GM04503 (cell line): ENCODE data around the gene AQP1.

ENCODE experiments used
- DNase-seq: peaks from one replicate; pipeline ENCODE4 v3.0.0-alpha.2; 2012; ENCODE audit warnings: low read depth

AQP1 gene

DNA sequence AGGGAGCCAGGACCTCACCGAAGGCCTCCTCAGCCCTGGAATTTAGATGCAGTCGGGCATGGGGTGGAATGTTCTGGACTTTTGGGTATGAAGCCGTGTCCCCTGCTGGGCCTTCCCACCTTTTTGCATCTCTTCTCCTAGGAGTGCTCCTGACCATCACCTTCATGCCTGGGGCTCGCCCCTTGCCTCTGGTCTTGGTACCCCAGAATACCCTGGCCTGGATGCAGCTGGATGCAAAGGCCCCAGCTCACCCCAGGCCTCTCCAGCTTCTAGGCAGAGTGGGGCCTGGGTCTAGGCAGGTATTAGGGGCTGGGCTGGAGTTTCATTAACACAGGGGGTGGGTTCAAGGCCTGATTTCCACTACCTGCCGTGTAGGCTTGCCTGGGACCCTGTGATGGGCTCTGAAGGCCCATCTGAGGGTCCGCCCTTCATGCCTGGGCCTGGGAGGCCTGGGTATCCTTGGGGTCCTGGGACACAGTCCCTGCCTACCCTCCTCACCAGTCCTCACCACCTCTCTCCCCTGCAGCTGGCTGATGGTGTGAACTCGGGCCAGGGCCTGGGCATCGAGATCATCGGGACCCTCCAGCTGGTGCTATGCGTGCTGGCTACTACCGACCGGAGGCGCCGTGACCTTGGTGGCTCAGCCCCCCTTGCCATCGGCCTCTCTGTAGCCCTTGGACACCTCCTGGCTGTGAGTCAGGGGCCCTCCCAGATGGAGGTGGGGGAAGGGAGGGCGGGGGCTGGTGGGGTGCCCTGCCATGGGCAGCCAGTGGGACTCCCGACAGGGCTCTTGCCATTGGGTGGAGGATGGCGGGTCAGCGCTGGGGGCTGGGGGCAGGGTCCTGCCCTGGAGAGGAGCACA, 10.1 kb downstream of the AQP1 start:
- no peak for DNase-seq

GRCh38 chr7:30922596-30922995, 10.9 kb downstream of the AQP1 start:
- no peak for DNase-seq

- no peak for DNase-seq
These were observed 11.5 kb downstream of the AQP1 start for GRCh38 chr7:30923009-30923773.

GRCh38 chr7:30923774-30924413, 12.2 kb downstream of the AQP1 start:
- DNase-seq: no peak

GRCh38 chr7:30924624-30925023, 13.0 kb downstream of the AQP1 start:
- DNase-seq: no peak

- DNase-seq: no peak
These were observed 13.5 kb downstream of the AQP1 start for GRCh38 chr7:30925117-30925516.

GRCh38 chr7:30925913-30926312, 14.3 kb downstream of the AQP1 start:
- DNase-seq: no peak

DNA sequence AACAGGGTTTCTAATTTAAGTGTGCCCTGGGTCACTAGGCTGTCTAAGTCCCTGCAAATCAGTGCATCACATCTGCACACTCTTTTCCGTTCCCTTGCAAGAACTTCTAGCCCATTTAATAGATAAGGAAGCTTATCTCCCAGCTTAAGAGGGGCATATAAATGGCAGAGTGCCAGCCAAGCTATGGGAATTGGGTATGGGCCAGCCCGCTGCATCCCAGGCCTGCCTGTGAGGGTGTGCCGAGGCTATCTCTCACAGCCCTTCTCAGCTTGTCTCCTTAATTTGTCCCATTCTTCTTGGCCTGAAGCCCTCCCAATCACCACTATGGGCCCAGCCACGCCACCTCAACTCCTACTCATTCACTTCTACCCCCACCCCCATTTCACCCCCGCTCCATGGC, 14.7 kb downstream of the AQP1 start:
- DNase-seq: no peak

DNA sequence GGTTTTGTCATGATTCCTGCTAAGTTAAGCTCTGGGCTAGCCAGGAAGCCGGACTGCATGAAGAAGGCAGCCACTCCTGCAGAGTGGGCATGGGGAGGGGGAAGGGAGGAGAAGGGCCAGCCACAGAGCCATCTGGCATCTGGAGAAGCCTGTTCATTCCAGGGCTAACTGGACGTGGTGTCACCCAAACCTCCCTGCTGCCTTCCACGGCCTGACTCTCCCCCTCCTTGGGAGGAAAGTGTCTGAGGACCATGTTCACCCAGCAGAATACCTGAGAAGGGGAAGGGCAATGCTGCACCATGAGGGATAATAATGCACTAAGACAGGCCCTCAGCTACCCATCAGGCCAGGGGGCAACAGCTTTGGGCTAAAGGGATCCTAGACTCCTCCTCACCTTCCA, 15.4 kb downstream of the AQP1 start:
- DNase-seq: no peak

- no peak for DNase-seq
These were observed 15.9 kb downstream of the AQP1 start for GRCh38 chr7:30927559-30927958.

DNA sequence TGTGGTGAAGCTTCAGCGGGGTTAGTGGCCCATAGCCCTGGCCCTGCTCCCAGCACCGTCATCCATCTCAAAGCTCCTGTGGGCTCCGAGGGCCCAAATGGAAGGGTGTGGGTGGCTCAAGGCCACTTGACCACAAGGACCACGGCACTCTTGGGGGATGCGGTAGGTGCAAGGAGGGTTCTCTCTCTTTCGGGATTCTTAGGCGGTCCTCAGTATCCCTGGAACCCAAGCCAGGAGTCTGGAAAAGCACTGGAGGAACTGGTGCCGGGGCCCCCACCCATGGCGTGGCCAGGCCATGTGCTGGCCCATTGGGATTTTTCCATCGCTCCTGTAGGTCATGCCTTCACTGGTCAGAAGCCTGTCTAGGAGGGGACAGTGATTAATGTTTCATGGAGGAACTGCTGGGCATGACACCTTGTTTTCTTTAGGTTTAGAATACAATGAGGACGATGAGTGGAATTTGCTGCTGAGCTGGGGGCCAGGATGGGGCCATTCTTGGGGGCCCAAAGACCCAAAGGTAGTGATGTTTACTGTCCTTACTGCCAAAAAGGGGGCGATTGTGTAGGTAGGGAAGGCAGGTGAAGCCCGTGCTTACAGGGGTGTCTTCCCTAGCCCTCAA, 16.7 kb downstream of the AQP1 start:
- no peak for DNase-seq

DNA sequence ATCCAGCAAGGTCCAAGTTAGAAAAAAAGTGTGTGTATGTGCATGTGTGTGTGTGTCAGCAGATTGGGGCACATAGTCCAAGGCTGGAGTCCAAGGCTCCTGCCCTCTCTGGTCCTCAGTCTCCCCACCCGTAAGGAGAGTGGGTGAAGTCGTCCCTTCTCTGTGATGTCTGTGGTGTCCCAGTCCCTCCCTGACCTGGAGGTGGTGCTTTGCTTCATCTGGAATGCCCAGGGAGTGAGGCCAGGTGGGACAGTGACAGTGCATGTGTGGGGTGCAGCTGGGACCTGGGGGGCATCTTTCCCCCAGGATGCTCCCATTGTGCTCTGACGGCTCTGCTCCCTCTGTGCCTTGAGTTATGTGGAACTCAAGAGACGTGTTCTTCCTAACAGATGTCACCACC, 18.0 kb downstream of the AQP1 start:
- no peak for DNase-seq

DNA sequence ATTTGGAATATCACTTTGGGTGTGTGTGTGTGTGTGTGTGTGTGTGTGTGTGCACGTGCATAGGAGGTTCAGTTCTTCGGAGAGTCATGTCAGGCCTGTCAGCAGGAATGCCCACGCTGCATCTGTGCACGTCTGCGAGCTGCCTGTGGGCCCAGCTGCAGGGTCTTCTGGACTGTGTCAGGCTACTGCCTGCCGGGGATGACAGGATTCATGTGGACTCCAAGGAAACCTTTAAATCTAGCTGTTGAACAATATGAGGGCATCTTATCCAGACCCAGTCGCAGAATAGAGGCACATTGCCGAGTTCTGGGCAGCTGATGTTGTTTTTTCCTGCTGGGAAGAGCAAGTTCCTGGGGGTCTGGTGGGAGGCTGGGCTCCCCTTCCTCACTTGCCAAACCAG, 19.0 kb downstream of the AQP1 start:
- DNase-seq: no peak

GRCh38 chr7:30931161-30931928, 19.7 kb downstream of the AQP1 start:
- no peak for DNase-seq

DNA sequence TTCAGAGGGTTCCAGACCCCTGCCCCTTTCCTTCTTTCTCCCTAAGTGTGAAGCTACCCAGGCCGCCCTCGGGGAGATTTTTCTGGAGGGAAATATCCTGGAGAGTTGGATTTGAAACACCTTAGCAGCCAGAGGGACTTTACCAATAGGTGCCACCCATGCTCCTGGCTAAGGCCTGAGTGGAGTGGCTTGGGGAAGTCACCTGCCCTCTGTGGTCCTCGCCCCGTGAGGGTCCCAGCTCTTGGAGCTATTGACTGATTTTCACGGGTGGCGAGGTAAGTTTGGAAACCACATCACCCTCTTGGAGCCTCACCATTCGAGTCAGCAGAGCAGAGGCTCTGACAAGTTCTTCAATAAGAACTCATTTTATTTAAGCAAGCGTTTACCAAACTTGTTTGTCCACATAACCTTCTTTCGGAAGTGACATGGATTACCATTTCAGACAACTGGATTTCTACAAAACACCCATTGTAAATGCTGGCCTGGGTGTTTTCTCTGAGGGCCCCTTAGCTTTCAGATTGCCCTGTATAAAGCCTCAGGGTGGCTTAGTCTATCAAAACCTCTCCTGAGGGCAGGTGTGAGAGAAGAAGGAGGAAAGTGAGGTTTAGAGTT, 20.4 kb downstream of the AQP1 start:
- no peak for DNase-seq

DNA sequence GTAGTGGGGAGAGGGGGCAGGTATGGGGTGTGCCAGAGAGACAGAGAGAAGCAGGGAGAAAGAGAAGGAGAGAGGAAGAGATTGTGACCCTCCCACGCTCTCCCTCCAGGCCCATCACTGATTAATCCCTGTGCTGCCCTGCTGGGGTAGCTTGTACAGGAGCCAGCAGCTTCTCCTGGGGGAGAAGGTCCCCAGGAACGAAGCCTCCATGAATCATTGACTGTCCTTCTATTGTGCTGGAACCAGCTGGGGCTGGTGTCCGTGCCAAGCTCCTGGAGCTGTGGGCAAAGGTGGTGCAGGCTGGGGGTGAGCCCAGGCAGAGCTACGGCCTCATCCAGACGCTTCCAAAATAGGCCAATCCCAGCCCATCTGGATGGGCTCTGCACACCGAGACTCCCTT, 20.9 kb downstream of the AQP1 start:
- DNase-seq: no peak

DNA sequence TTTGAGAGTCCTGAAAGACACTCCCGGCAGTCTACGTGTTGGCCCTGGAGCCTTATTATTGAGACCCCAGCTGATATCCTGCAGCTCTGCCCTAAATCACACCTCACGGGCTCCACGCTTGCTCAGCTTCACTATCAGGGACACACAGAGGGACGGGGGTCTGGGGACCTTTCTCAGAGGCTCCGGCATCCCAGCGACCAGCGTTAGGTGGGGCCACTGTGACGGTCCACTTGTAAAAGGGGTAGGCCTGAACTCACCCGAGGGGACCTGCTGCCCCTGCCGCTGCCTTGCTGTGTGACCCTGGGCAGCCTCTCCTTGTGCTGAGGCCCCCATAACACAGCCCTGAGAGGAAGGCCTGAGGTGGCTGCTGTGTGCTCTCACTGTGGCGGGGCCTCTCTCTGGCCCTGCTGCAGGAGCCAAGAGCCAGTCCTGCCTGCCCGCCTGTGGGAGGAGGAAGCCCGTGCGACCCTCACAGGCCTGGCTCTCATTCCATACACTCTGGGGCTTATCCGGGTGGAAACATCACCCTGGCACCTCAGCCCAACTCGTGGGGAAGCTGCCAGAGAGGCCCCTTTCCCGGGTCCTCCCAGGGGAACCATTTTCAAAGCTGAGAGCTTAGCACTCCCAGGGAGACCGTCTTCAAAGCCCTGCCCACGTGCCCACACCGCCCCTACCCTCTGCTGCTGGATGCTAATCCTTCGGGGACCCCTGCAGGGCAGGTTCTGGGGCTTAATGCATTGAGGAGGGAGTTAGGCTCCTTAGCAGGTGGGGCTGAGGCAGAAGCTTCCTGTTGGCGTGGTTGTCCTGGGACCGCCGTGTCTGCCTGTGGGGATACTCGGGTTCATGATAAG, 21.7 kb downstream of the AQP1 start:
- no peak for DNase-seq

DNA sequence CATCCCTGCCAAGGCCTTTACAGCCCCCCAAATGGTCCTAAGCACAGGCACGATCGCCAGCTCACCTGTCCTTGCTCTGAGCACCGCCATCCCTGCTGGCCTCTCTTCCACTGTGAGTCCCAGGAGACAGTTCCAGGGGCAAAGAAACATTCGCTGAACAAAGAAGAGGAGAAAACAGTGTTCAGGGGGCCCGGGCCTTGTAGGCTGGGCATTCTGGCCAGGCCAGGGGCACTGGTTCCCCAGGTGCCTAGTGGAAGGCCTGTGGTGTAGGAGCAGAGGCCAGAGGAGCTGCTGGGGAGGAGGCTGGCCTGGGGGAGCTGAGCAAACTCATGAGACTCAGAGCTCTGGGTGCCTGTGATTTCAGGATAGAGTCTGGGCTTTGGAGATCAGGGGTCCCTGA, 22.6 kb downstream of the AQP1 start:
- no peak for DNase-seq

- no peak for DNase-seq
These were observed 23.3 kb downstream of the AQP1 start for GRCh38 chr7:30934732-30935568.

- no peak for DNase-seq
These were observed 23.9 kb downstream of the AQP1 start for GRCh38 chr7:30935569-30935877.
